Activated CD8-positive, alpha-beta memory T cell treated with anti-CD3 and anti-CD28 coated beads for 36 hours (primary cell): ENCODE results near the gene BUB1. TPM values are rescaled to one million over a fixed set of nuclear protein-coding genes. Genes with fewer than 3 reads are reported as not detected.
"Not testable (repeated sequence)": the region's sequence is repeated elsewhere in the genome, so short reads cannot be mapped to it uniquely, and the experiment has no call there.

ENCODE experiments used
- CTCF ChIA-PET: fragments of 350-600 bp; sonication (Branson Sonifier 250); formaldehyde crosslinking; loops from one replicate; lab custom pipeline; 2021; ENCODE audit warnings: antibody characterized with exemption; lab: Charles Lee
- POLR2A ChIA-PET: fragments of 350-600 bp; sonication (Branson Sonifier 250); formaldehyde crosslinking; loops from one replicate; lab custom pipeline; 2021; ENCODE audit warnings: antibody characterized with exemption; lab: Charles Lee
- total RNA-seq, 2 experiments: library from RNA; stranded (reverse); gene quantifications; one replicate each; pipeline ENCODE4 v1.2.3, GENCODE V29; 2021

BUB1 gene
- total RNA-seq, 2 experiments from 2014 or later, result 65.0 to 65.2 TPM

- POLR2A ChIA-PET, result no interaction called here
- CTCF ChIA-PET, result no interaction called here
Measured at GRCh38 chr2:110669079-110669478, 8.8 kb downstream of the BUB1 start.

GRCh38 chr2:110667071-110667470, 10.8 kb downstream of the BUB1 start:
- POLR2A ChIA-PET, result no interaction called here

GRCh38 chr2:110664135-110664534, 13.7 kb downstream of the BUB1 start:
- CTCF ChIA-PET, result interaction anchor here (0.6 kb wide), 2 partner anchors 148 to 1950 kb away, joined by 3 to 4 read pairs; no protein-coding TSS in a partner anchor
- POLR2A ChIA-PET, result no interaction called here

More at GRCh38 chr2:110667071-110667470, 10.8 kb downstream of the BUB1 start:
- CTCF ChIA-PET, result no interaction called here

- CTCF ChIA-PET, result no interaction called here
Measured at GRCh38 chr2:110662560-110662959, 15.3 kb downstream of the BUB1 start.

GRCh38 chr2:110660558-110660957, 17.3 kb downstream of the BUB1 start:
- CTCF ChIA-PET, result no interaction called here
- POLR2A ChIA-PET, result no interaction called here

More at GRCh38 chr2:110662560-110662959, 15.3 kb downstream of the BUB1 start:
- POLR2A ChIA-PET, result no interaction called here

- ChIA-PET POLR2A (no interaction called here), CTCF (no interaction called here)
Measured at GRCh38 chr2:110659248-110659647, 18.6 kb downstream of the BUB1 start.

GRCh38 chr2:110657724-110658305, 20.0 kb downstream of the BUB1 start:
- POLR2A ChIA-PET, result interaction anchor here (1.0 kb wide), 1 partner anchor 9 kb away, joined by 3 read pairs; no protein-coding TSS in a partner anchor
- CTCF ChIA-PET, result no interaction called here

- POLR2A ChIA-PET, result no interaction called here
- CTCF ChIA-PET, result no interaction called here
Measured at GRCh38 chr2:110655701-110656100, 22.2 kb downstream of the BUB1 start.

GRCh38 chr2:110653861-110654260, 24.0 kb downstream of the BUB1 start:
- POLR2A ChIA-PET, result no interaction called here
- CTCF ChIA-PET, result no interaction called here

- POLR2A ChIA-PET, result no interaction called here
- CTCF ChIA-PET, result no interaction called here
Measured at GRCh38 chr2:110650346-110650745, 27.5 kb downstream of the BUB1 start.

- CTCF ChIA-PET, result no interaction called here
- POLR2A ChIA-PET, result no interaction called here
Measured at GRCh38 chr2:110647777-110648176, 30.1 kb downstream of the BUB1 start.

- CTCF ChIA-PET, result no interaction called here
- POLR2A ChIA-PET, result no interaction called here
Measured at GRCh38 chr2:110645616-110646015, 32.2 kb downstream of the BUB1 start.

- ChIA-PET CTCF (no interaction called here), POLR2A (no interaction called here)
Measured at GRCh38 chr2:110644357-110644756, 33.5 kb downstream of the BUB1 start.

GRCh38 chr2:110642360-110642759, 35.5 kb downstream of the BUB1 start:
- ChIA-PET POLR2A (no interaction called here), CTCF (no interaction called here)

- POLR2A ChIA-PET, result no interaction called here
Measured at GRCh38 chr2:110639972-110640371, 37.9 kb downstream of the BUB1 start.

GRCh38 chr2:110638952-110639695, 38.7 kb downstream of the BUB1 start:
- POLR2A ChIA-PET, result no interaction called here
- CTCF ChIA-PET, result interaction anchor here (0.7 kb wide), 1 partner anchor 87 kb away, joined by 3 read pairs; no protein-coding TSS in a partner anchor

More at GRCh38 chr2:110639972-110640371, 37.9 kb downstream of the BUB1 start:
- CTCF ChIA-PET, result no interaction called here

- POLR2A ChIA-PET, result no interaction called here
- CTCF ChIA-PET, result no interaction called here
Measured at GRCh38 chr2:110638004-110638403, 39.9 kb downstream of the BUB1 start.

- ChIA-PET CTCF (no interaction called here), POLR2A (no interaction called here)
Measured at GRCh38 chr2:110637093-110637492, 40.8 kb downstream of the BUB1 start.

- CTCF ChIA-PET, POLR2A ChIA-PET: not testable (repeated sequence)
Measured at GRCh38 chr2:110635949-110636628, 41.8 kb downstream of the BUB1 start.

GRCh38 chr2:110627348-110627747, 50.5 kb downstream of the BUB1 start:
- CTCF ChIA-PET, POLR2A ChIA-PET: not testable (repeated sequence)
